Bladder microvascular endothelial cell (primary cell): ENCODE measurements around the gene PFN3. TPM values are rescaled to one million over a fixed set of nuclear protein-coding genes. Genes with fewer than 3 reads are reported as not detected.

ENCODE experiments used
- total RNA-seq: library from RNA; depleted of rRNA; stranded (reverse); fragments of >200 nt; gene quantifications from 2 replicates; pipeline ENCODE4 v1.2.3, GENCODE V29; 2014

The PFN3 gene
- total RNA-seq = not detected in 2 replicates

DNA sequence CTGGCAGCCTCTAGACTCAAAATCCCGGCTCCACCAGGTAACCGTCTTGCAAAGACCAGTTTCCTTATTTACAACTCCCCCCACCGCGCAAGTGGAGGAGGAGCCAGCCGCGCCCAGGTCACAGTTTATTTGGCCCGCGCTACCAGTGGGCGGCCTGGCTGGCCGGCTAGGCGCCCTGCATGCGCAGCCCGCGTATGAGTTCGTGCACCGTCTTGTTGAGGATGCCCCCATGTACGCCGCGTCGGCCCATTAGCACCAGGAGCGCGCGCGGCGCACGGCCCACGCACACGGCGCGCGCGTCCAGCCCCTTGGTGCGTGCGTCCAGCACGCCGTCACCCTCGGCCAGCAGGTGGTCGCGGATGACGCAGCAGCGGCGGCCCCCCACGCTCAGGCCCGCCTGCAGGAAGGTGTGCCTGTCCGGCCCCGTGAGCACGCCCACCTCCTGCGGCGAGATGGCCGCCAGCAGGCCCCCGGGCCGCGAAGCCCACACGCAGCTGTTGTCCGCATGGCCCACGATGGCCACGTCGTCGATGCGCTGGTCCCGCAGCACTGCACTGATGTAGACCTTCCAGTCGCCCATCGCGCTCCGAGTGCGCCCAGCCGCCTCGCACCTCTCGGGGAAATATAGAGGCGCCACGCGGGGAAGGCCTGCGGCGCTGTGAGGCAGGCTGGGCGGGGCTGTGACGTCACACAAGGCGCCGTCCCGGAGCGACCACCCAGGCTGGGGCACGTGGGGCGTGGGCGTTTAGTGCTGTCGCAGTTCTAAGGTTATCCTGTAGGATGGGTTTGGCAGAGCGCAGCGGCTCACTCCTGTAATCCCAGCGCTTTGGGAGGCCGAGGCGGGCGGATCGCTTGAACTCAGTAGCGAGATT lies at the start of gene PFN3:
Gene PFN3, minus strand, starts transcription at position 665 of the 872 bp plus-strand sequence. Its CDS starts 85 bp downstream, at position 580.

DNA sequence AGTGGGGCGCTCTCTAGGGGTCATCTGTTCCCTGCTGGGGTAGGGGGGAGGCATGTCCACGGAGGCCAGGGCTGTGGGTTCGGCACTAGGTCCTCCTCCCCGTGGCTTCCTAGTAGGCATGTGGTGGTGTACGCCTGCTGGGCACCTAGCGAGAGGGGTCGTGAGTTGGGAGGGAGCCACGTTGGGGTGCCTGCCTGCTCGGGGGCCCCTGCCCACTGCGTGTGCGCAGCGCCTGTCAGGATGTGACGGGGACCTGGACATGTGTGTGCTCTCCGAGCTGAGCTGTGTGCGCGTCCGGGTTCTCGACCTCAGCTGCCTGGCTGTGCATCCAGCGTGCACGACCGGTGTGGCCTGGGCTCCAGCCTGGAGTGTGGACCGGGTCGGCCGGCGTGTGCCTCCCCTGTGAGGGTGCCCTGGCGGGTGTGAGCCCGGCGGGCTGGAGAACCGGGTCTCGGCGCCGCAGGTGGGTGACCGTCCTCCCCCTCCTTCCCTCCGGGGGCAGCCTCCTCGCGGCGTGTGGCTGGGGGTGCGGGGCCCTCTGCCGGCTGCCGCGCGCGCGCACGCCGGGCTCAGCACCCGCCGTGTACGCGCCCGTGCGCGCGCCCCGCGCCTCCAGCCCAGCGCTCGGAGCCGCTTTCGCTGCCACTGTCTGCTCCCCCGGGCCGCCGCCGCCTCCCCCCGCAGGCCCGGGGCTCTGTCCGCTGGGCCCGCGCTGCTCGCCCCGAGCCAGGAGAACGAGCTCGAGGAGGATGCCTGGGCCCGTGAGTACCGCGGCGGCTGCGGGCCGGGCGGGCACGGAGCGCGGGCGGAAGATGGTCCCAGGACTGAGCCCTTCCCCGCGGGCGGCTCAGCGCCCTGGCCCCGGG lies 46.0 kb upstream of the PFN3 start, which contains the start of gene PRR7:
Gene PRR7, plus strand, starts transcription at position 615 of the 866 bp plus-strand sequence. CDS start 8,254 bp downstream, outside the sequence.

GRCh38 chr5:177426566-177427210 lies 26.2 kb upstream of the PFN3 start, which contains the start of gene GRK6:
TSS of gene GRK6 (plus strand) at chr5:177426676. CDS start at chr5:177426846, 170 bp downstream.

DNA sequence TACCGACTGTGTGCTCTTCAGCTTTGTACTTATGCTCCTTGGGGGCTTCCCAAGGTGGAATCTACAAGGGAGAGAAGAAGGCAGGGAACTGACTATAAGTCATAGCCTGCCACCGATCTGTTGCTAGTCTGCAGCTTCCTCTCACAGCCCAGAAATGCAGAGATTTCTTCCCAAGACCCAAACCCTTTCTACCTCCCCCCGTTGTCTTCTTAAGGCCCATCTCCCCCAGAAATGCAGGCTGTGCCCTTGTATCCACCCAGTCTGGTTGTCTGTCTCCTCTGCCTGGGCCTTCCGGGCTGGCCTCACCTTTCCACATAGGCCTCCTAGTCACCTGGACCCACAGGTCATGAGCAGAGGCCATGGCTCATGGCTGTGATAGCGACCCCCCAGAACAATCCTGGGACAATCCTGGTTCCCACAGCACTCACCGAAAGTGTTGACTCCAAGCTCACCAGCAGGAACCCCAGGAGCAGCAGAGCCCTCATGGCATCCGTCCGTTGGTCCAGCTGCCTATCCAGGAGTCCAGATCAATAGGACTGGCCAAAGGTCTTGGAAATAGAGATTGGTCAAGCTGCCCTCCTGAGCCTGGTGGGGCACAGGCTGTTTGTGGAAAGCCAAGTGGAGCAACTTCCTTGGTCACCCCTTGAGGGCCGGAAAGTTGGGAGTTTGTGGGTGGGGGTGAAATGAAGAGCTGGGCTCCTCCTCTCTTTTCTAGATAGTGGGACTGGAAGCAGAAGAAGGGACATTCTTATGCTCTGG lies 8.8 kb upstream of the PFN3 start, which contains the start of gene F12:
Gene F12, minus strand, starts transcription at position 522 of the 759 bp plus-strand sequence. Its CDS starts 37 bp downstream, at position 485.

GRCh38 chr5:177384134-177384533 lies 16.3 kb downstream of the PFN3 start, which contains the start of gene SLC34A1:
TSS of gene SLC34A1 (plus strand) at chr5:177384434. CDS start at chr5:177385742, 1,308 bp downstream.

DNA sequence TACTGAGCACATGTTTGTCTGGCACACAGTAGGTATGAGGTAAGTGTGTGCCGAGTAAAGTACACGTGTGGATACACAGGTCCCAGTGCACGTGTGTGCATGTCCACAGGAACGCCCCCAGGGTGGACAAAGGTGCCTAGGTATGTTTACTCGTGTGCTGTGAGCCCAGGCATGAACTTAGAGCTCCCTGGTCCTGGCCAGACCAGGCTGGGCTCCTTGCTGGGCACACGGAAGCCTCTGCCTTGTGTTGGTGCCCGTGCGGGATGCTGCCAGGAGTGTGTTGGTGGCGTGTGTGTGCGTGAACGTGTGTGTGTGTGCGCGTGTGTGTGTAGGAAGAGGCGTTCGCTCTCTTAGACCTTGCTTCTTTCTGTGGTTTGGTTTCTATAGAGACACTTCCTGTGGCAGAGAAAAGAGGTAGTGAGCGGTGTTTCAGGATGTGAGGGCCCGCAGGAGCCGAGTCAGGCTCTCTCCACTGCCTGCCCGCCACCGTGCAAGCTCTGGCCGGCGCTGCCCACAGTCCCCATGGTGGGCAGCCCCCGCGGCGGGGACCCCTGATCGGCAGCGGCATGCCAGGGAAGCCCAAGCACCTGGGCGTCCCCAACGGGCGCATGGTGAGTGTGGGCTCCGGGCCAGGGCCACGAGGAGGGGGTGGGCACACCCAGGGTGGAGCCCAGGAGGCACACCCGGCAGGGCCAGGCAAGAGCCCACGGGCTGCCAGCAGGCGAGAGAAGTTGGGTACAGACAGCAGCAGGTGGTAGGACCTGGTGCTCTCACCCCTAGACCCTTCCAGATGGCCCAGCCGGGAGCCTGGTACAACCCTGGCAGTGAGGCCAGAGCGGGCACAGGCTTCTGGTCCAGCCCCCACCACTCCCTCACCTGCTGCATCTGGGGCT lies 42.8 kb downstream of the PFN3 start, which contains the start of gene RGS14:
Gene RGS14, plus strand, starts transcription at position 466 of the 893 bp plus-strand sequence. Its CDS starts 101 bp downstream, at position 567.

DNA sequence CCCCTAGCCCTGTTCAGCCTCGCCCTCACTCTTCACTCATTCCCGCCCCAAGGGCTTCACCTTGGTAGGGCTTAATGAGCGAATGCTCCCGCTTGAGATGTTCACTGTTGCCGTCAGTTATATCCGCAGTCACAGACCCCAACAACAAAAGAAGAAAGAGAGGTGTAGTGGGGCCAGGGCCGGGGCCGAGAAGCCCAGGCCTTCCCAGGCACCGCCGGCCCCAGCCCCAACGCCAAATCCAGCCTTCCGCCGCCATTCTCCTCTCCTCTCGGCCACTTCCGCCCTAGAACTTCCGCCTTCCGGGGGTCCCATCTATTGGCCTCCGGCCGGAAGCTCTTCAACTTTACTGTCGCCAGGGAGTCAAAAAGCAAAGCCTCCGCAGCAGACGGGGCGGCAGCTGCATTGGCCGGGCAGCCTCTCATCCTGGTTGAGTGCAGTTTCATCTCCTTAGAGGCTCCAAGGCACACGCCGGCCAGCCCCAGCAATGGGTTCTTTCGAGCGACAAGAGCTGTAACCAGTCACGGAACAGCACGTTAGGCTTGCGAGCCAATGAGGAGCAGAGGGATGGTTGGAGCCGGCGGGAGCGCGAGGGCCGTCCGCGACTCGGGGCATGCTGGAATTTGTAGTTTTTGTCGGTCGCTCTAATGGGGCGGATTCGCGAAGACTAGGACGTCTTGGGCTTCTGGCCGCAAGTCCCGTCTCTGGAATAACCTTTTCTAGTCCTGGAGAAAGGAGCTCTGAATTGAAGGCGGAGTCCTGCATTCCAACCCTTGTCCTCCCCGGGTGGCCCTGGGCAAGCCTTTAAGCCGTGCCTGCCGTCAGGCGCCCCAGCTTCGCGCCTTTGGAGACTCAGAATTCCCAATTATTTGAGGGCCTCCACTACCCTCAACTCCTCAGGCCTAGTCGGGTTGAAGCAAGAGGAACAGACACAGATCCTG lies 48.8 kb downstream of the PFN3 start, which contains the start of gene LMAN2:
Gene LMAN2, minus strand, starts transcription at position 277 of the 938 bp plus-strand sequence. Its CDS starts 21 bp downstream, at position 256.

Other genes with a start within 250 kb of the PFN3 start
- gene RAB24, start 96.9 kb downstream of the PFN3 start, total RNA-seq = 15.7 and 16.1 TPM in 2 replicates
- 104 and 118 TPM in 2 replicates for gene PRELID1, start 96.9 kb downstream of the PFN3 start, total RNA-seq
- gene MXD3, start 88.8 kb downstream of the PFN3 start, total RNA-seq = 18.1 and 26.1 TPM in 2 replicates
- gene LMAN2, start 49.0 kb downstream of the PFN3 start, total RNA-seq = 332 and 421 TPM in 2 replicates
- gene RGS14, start 42.7 kb downstream of the PFN3 start, total RNA-seq = 2.0 and 6.0 TPM in 2 replicates
- gene SLC34A1, start 16.2 kb downstream of the PFN3 start, total RNA-seq = not detected in 2 replicates
- 0.69 and 1.3 TPM in 2 replicates for gene F12, start 8.9 kb upstream of the PFN3 start, total RNA-seq
- 21.2 and 30.5 TPM in 2 replicates for gene GRK6, start 26.0 kb upstream of the PFN3 start, total RNA-seq
- 1.6 TPM in 2 replicates for gene PRR7, start 46.2 kb upstream of the PFN3 start, total RNA-seq
- gene DBN1, start 73.0 kb upstream of the PFN3 start, total RNA-seq = 98.1 and 207 TPM in 2 replicates
- gene PDLIM7, start 96.9 kb upstream of the PFN3 start, total RNA-seq = 34.5 and 79.9 TPM in 2 replicates
- gene DOK3, start 109.2 kb upstream of the PFN3 start, total RNA-seq = 3.4 and 4.5 TPM in 2 replicates
- gene DDX41, start 116.3 kb upstream of the PFN3 start, total RNA-seq = 86.0 and 127 TPM in 2 replicates
- 12.6 and 25.1 TPM in 2 replicates for gene FAM193B, start 153.9 kb upstream of the PFN3 start, total RNA-seq
- 128 and 228 TPM in 2 replicates for gene TMED9, start 191.5 kb upstream of the PFN3 start, total RNA-seq
- gene B4GALT7, start 199.5 kb upstream of the PFN3 start, total RNA-seq = 18.1 and 29.5 TPM in 2 replicates